GM19035 (cell line): Measurements from ENCODE around the gene ARAP2.

Experiments used
- ATAC-seq: cut with Tn5 transposase; IDR thresholded peaks from one replicate; pipeline ENCODE4 v1.9.1; 2021; ENCODE audit not compliant: unreplicated experiment

Gene ARAP2

DNA sequence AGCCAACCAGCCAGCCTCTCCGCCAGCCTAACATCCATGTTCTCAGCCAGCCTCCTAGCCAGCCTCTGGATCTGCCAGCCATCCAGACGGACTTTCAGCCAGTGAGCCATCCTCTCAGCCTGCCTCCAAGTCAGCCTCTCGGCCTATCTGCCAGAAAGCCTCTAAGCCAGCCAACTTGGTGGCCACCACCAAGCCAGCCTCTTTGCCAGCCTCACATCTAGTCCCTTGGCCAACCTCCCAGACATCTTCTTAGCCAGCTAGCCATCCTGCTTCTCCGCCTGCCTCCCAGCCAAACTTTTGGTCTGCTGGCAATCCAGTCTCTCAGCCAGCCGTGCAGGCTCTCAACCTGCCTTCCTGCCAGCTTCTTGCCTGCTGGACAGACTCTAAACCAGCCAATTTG, 16.4 kb upstream of the ARAP2 start:
- ATAC-seq: no peak

DNA sequence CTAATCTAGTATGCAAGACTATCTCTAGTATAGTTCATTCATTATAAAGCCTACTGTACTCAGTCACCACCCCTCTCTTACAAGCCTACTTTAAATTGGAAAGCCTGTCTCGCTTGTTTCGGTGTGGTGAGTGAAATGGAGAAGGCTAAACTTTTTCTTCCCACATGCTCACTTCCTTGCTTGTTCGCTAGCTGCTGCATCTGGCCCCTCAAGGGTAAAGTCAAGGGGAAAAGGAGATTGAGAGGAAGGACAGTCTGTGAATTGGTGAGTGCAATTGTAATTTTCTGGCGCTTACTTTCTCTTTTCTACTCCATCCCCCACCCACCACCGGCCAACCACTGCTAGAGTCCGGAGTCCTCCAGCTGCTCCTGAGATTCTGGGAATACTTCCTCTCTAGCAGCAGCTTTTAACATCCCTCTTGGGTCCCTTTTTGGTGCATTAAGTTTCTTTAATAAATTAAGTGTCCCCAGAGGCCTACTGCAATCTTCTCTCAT, 12.1 kb upstream of the ARAP2 start:
- ATAC-seq: peak; percentile 54

GRCh38 chr4:36255577-36255976, 11.3 kb upstream of the ARAP2 start:
- peak; percentile 80 for ATAC-seq

GRCh38 chr4:36254371-36254770, 10.1 kb upstream of the ARAP2 start:
- ATAC-seq: no peak

DNA sequence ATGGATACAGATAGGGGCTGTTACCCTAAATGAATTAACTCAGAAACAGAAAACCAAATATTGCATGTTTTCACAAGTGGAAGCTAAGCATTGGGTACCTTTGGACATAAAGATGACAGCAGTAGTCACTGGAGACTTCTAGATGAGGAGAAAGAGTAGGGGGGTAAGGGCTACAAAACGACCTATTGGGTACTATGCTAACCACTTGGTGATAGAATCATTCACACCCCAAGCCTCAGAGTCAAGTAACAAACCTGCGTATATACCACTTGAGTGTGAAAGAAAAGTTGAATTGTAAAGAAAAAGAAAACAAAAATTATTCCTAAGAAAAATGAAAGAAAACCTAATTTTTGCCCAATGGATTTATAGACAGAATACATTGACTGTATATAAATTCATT, 7.7 kb upstream of the ARAP2 start:
- no peak for ATAC-seq

DNA sequence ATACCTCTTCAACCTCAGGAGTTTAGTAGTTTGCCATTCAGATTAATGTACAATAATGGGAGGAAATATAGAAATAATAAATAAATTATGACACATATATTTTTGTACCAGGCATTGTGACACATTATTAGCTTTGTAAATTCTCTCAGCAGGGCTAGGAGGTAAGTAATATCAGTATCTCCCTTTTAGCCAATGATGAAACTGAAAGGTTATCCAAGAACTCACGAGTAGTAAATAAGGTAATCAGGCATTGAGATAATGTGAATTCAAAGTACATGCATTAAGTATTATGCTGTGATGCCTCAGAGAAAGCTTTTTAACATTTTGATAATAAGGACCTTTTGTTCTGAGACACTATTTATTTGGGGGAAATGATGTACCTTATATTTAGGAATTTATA, 5.3 kb upstream of the ARAP2 start:
- no peak for ATAC-seq

DNA sequence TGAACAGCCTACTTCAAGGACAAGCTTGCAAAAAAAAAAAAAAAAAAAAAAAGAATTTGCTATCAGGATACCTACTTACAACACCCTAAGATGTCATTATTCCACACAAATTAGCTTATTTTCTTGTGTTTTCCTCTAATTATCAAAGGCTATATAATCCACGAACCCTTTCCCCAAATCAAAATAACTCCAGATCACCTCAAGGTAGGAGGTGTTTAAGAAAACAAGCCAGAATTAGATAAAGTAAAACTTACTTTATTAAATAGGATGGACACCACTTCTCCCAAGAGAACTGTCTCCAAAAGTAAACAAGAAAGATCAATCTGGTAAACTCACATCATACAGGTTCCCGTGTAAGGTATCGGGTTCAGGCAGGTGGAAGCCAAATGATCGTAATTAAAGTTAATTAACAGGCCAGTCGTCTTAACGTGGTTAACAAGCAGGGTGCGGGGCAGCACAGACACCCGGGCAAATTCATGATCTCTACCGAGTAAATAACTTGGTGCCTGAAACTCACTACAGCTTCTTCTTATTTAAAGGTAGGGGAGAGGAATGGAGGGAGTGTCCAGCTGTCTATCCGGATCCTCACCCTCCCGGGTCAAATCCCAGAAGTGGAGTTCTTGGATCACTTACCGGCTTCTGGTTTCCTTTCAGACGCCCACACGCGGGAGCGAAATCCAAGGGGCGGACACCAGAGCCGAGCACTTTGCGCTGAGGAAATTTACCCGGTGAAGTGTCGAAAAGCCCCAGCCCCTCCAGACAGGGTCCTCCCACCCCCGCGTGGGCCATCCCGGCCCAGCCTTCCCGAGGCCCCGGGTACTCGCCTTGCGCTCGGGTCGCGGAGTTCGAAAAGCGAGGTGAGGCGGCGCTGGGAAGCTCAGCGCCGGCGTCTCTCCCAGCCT, 708 bp downstream of the ARAP2 start:
- peak; percentile 33 for ATAC-seq

GRCh38 chr4:36242629-36243354, 1.5 kb downstream of the ARAP2 start:
- ATAC-seq: no peak

DNA sequence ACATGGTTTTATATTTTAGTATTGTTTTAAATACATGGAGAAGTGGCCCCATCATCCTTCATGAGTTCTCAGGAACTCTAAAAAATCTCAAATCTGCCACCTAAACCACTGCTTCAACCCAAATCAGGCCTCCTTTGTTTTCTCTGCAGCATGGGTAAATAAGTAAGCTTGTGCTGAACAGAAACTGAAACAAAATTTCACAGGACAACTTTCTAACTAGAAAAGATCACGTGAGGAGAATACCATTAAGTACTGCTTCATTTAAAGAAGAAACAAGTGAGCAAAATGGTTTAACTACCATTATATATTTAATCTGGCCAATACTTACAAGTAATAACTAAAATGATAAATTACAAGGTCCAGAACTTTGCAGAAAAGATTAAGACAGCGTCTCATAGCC, 2.5 kb downstream of the ARAP2 start:
- ATAC-seq: peak; percentile 38

DNA sequence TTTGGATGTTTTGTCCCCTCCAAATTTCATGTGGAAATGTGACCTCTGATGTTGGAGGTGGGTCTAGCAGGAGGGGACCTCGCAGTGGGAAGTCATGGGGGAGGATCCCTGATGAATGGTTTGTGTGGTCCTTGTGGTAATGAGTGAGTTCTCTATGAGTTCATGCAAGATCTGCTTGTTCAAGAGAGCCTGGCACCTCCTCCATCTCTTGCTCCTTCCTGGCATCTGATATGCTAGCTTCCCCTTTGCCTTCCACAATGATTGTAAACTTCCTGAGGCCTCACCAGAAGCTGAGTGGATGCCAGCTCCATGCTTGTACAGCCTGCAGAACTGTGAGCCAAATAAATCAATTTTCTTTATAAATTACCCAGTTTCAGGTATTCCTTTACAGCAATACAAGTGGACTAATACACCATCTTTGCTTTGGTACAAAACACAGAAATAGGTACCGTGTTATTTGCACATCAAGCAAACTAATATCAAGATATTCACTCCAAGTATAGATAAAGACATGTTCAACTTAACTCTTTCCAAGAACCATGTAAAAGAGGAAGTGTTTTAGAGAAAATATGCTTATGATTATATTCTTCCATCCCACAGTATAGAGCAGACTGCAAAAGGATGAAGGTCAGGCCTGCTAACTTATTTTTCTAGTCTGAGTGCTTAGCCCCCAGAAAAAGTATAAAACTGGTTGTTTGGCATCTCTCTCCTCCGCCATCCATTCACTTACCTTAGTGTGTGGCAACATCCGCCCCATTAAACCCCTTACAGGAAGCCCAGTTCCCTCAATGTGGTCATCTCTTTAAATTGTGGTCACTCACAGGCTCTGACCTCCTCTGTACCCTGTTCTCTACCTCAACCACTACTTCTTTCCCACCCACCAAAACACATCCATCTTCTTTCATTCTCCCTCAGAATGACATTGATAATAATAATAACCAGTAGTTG, 6.7 kb downstream of the ARAP2 start:
- no peak for ATAC-seq

GRCh38 chr4:36236159-36236558, 8.2 kb downstream of the ARAP2 start:
- ATAC-seq: no peak

GRCh38 chr4:36235306-36235705, 9.0 kb downstream of the ARAP2 start:
- ATAC-seq: no peak

DNA sequence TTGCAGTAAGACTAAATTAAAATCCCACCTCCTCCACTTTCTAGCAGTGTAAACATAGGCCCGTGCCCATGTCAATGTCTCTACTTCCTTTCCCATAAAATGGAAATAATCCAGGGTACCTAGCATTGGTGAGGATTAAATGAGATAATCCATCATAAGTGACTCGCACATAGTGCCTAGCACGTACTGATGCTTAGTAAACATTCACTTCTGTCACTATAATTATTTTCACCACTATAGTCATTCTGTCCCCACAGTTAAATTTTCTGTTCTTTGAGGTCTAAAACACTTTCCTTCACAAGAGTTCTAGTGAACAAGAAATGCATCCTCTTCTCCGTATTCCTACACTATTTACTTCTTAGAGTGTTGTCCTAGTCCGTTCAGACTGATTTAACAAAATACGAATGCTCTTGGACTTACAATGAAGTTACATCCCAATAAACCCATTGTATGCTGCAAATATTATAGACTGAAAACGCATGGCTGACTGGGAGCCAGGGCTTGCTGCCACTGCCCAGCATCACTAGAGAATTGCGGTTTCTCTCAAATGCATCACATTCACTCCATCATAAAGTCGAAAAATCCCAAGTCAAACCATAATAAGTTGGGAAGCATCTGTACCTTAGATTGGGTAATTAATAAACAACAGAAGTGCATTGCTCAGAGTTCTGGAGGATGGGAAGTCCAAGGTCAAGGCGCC, 10.6 kb downstream of the ARAP2 start:
- no peak for ATAC-seq

- ATAC-seq: no peak
These were observed 13.8 kb downstream of the ARAP2 start for GRCh38 chr4:36230534-36230933.

GRCh38 chr4:36227913-36228312, 16.4 kb downstream of the ARAP2 start:
- ATAC-seq: no peak

DNA sequence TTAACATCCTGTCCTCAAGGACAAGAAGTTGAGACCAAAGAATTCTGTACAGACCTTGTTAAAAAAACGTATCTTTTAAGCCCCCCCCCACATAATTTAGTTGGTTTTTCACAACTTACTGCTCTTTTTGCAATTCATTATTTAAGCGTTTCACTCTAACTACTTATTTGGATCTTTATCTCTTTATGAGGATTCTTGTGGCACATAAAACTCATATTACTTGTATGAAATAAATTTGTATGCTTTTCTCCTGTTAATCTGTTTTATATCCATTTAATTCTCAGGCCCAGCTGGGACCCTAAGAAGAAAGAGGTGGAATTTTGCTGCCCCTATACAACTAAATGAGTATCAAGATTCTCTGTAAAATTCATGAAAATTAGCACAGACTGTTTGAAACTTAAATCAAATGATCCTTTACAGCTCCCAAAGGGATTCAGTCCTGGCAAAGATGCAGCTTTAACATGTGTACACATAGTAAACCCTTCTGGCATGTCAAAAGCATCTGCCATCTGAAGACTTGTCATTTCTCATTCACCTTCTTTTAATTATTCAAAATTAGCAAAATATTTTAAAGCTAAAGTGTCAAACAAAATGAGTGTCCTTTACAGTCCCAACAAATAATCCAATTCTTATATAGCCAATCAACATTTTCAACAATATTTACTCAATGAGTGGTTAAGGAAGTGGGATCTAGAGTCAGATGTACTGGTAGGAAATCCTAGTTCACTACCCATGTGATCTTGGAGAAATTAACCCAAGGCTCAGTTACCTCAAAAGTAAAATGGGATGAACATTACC, 17.7 kb downstream of the ARAP2 start:
- no peak for ATAC-seq

GRCh38 chr4:36224972-36225903, 19.1 kb downstream of the ARAP2 start:
- ATAC-seq: no peak

GRCh38 chr4:36222702-36223101, 21.6 kb downstream of the ARAP2 start:
- ATAC-seq: no peak

DNA sequence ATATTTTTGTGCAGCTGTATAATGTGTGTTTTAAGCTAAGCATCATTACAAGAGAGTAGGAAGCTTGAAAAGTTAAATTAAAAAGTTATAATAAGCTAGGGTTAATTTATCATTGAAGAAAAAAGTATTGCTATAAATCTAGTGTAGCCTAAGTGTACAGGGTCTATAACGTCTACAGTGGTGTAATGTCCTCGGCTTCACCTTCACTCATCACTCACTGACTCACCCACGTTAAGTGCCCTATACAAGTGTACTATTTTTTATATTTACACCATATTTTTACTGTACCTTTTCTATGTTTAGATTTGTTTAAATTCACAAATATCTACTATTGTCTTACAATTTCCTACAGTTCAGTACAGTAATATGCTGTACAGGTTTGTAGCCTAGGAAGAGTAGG, 23.5 kb downstream of the ARAP2 start:
- no peak for ATAC-seq
